Hippocampal formation (tissue), 2 donors: ENCODE data around the gene ROGDI.

Source experiments
- DNase-seq, 2 donors: peaks; one replicate each; lab custom pipeline; 2025; lab: John Stamatoyannopoulos, UW

The ROGDI gene

DNA sequence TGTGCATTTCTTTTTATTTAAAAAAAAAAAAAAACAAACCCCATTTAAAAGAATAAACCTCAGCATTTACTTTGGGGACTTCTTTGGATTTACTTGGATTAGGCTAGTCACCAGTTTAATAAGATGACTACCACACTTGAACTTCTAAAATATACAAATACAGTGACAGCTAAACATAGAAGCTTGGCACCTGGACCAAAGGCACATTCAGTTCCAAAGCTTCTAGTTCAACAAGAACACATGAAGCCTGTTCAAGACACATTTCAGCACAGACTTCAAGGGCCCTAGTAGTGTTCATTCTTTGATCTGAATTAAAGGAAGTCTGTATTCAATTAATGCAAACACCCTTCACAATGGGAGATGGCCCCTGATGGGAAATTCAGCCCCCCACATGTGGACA, 11.6 kb upstream of the ROGDI start:
- no peak for DNase-seq

GRCh38 chr16:4813251-4814003, 11.0 kb upstream of the ROGDI start:
- DNase-seq: no peak

- DNase-seq: no peak
Observed at GRCh38 chr16:4811773-4812172, 9.3 kb upstream of the ROGDI start.

- DNase-seq: no peak
Observed at GRCh38 chr16:4811242-4811641, 8.8 kb upstream of the ROGDI start.

GRCh38 chr16:4806280-4806679, 3.8 kb upstream of the ROGDI start:
- no peak for DNase-seq

GRCh38 chr16:4805231-4805630, 2.8 kb upstream of the ROGDI start:
- no peak for DNase-seq

- no peak for DNase-seq
Observed at GRCh38 chr16:4803898-4804762, 1.7 kb upstream of the ROGDI start.

- DNase-seq: no peak
Observed at GRCh38 chr16:4803401-4803844, 990 bp upstream of the ROGDI start.

DNA sequence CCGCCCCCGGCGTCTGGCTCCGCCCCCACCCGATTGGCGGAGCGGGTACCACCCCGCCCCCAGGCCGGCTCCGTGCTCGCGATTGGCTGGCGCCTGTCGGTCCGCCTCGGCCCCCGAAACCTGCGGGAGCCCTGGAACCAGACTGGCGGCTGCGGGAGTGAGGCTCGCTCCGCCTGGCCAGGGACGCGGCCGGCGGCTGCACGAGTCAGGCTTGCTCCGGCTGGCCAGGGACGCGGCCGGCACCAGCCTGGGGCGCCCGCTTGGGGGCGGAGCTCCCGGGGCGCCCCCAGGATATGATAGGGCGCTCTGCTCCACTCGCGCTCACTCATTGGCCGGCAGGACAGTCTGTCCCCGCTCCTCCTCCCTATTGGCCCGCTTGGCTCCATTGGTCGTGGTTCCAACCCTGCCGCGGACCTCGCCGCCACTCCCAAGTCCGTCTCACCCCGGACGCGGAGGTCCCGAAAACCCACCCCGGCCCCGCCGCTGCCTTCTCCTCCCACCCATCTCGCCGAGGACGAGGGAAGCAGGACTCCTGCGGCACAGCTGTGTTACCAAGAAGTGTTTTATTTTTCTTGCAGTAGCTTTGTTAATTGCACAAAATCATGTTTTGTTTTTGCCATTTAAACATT, 340 bp upstream of the ROGDI start:
- DNase-seq: peak; percentile 94 to 96

GRCh38 chr16:4801051-4801961, 1.1 kb downstream of the ROGDI start:
- no peak for DNase-seq

GRCh38 chr16:4800290-4801041, 2.0 kb downstream of the ROGDI start:
- DNase-seq: peak; percentile 78 to 80

- no peak for DNase-seq
Observed at GRCh38 chr16:4799171-4799855, 3.1 kb downstream of the ROGDI start.

GRCh38 chr16:4798456-4798855, 4.0 kb downstream of the ROGDI start:
- no peak for DNase-seq

DNA sequence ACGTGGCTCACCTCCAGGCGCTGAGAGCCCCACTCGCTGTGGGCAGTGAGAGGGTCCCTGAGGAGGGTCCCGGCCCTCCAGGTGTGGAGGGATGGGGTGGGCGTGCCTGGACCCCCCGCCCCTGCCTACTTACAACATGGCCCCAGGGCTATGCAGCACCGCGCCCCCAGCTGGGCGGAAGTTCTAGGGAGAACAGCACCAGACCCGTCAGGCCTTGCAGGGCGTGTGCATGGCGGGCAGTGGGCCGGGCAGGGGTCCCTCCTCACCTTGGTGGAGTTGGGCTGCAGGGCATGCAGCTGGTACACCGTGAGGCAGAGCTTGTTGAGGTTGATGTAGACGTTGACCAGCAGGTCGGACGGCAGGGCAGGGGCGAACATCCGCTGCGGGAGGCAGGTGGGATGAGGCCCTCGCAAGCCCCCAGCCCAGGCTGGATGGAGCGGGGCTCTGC, 4.6 kb downstream of the ROGDI start:
- DNase-seq: no peak

DNA sequence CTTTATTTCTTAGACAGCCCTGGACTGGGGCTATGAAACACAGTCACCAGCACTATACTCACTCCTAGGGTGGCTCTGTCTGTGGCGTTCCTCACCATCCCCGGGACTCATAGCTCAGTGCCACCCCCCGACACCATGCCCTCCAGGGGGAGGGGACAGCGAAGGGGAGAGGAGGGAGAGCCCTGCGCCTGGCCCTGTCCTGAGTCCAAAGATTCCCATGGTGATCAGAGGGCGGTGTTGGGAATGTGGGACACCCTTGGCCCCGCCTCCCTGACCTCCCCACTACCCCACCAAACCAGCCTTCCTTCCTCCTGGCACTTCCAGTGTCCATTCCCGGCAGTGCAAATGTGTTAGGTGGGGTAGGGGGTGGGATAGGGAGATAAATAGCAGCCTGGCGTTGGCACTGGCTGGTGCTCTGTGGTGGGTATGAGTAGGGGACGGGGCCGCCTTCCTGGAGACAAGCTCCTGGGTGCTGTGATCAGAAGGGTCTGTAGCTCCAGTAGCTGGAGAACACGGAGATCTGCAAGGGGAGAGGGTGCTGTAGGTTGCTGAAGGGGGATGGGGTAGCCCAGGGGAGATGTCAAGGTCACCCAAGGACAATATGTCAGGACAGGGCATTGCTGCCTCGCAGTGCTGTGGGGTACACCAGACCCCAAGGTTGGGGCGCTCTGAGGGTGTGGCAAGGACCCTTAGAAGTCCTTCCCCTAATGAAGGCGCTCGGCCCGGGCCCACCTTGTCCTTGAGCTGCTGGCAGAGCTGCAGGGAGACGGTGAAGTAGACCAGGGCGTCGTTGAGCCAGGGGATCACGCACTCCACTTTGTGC, 5.2 kb downstream of the ROGDI start:
- DNase-seq: no peak

DNA sequence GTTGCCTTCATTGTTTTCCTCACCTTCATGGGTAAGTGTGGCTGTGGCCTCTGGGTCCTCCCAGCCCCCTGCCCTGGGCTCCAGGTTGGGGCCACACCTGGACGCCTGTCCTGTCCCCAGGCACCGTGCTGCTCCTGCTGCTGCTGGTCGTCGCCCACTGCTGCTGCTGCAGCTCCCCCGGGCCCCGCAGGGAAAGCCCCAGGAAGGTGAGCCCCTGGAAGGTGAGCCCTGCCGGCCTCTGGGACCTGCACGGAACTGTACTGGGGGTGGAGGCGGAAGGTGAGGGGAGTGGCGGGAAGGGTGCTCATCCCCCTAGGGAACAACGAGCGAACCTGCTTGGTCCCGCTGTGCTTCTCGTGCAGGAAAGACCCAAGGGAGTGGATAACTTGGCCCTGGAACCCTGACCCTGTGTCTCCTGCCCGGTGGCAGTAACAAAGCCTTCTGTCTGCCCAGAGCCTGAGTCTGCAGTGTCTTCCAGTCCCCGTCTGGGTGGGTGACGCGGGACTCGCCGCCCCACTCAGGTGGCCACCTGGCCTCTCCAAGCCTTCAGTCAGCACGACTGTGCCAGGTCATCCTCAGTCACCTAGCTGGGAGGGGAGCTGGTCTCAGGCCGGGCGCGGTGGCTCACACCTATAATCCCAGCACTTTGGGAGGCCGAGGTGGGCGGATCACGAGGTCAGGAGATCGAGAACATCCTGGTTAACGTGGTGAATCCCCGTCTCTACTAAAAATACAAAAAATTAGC, 6.4 kb downstream of the ROGDI start:
- no peak for DNase-seq

DNA sequence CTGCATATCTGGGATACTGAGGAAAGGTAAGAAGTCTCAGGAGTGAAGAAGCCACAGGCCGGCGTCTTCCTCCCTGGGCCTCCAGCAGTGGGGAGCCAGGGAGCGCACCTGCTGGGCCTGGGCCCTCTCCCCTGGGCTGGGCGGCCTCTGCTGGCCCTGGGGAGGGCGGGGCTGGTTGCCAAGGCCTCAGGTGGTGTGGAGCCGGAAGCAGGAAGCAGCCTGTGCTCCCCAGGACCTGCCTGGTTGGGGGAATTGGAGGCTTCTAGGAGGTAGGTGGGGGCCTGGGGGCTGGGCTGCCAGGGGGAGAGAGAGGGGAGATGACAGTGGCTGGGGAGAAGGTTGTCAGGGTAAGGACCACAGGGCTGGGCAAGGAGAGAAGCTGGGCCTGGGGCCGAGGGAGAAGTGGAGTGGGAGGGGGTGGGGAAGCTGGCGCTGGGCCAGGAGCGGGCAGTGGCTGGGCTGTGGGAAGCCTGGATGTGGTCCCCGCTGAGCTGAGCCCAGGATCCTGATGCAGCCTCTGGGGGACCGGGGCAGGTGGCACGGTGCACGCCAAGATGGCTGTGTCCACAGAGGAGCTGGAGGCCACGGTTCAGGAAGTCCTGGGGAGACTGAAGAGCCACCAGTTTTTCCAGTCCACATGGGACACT, 7.1 kb downstream of the ROGDI start, which contains the start of gene SMIM22:
SMIM22 (plus strand) TSS at position 189 of the 647 bp plus-strand sequence; CDS start at position 555, 366 bp downstream.
- DNase-seq: no peak
